K562 (cell line): ENCODE results near the gene ZNF669.

Experiments used
- DDX20 ChIP-seq: fragments of 450-650 bp; IDR thresholded peaks from 2 replicates; pipeline ENCODE4 v1.6.1; 2016; ENCODE audit warnings: missing genetic modification characterization, low read depth, mild to moderate bottlenecking, missing compliant biosample characterization, moderate library complexity
- DMBX1 ChIP-seq: fragments of 250-450 bp; sonication (Bioruptor Pico); IDR thresholded peaks from 2 replicates; pipeline ENCODE4 v1.8.0; 2022; ENCODE audit warnings: inconsistent platforms, mild to moderate bottlenecking, moderate library complexity, borderline replicate concordance
- EZH2 ChIP-seq: IDR thresholded peaks from 2 replicates; pipeline ENCODE4 v1.6.1; 2012; ENCODE audit warnings: low read depth, mild to moderate bottlenecking, inconsistent platforms, low read length, borderline replicate concordance
- FOXM1 ChIP-seq, 2 experiments: fragments of 450-650 bp in 1 of 2; sonication (generic) in 1 of 2; formaldehyde crosslinking in 1 of 2; IDR thresholded peaks; 2 replicates each; pipeline versions ENCODE4 v1.6.1 to v1.9.0; 2017 to 2022; ENCODE audit warnings: low read depth in 2 of 2, mild to moderate bottlenecking in 2 of 2, missing genetic modification reagents in 1 of 2, moderate library complexity in 1 of 2
- POLR2A ChIP-seq: fragments of 450-650 bp; conservative IDR thresholded peaks from 2 replicates; pipeline ENCODE4 v1.6.1; 2016
- POLR2AphosphoS5 ChIP-seq: IDR thresholded peaks from 2 replicates; pipeline ENCODE4 v1.6.1; 2011; ENCODE audit warnings: mild to moderate bottlenecking, low read depth, low read length, moderate library complexity; ENCODE audit not compliant: control insufficient read depth, insufficient read depth
- RCOR1 ChIP-seq, 2 experiments: IDR thresholded peaks; 2 replicates each; pipeline ENCODE4 v1.6.1; 2012; ENCODE audit warnings: low read depth in 2 of 2, low read length in 2 of 2, borderline replicate concordance in 1 of 2, improper control_type of control experiment in 1 of 2
- SIN3B ChIP-seq: fragments of 450-650 bp; IDR thresholded peaks from 2 replicates; pipeline ENCODE4 v1.6.1; 2017; ENCODE audit warnings: low read depth, mild to moderate bottlenecking, moderate library complexity
- SMAD3 ChIP-seq: fragments of 450-650 bp; formaldehyde crosslinking; conservative IDR thresholded peaks from 2 replicates; pipeline ENCODE4 v1.4.0; 2020; ENCODE audit warnings: mild to moderate bottlenecking
- SMARCC2 ChIP-seq: fragments of 450-650 bp; IDR thresholded peaks from 2 replicates; pipeline ENCODE4 v1.6.1; 2017; ENCODE audit warnings: antibody characterized with exemption, moderate library complexity, mild to moderate bottlenecking, low read depth
- SREBF2 ChIP-seq: sonication (generic); formaldehyde crosslinking; IDR thresholded peaks from 2 replicates; pipeline ENCODE4 v1.4.0; 2020; ENCODE audit warnings: mild to moderate bottlenecking, missing genetic modification reagents
- ZFX ChIP-seq: sonication (generic); formaldehyde crosslinking; IDR thresholded peaks from 2 replicates; pipeline ENCODE4 v1.8.0; 2022; ENCODE audit warnings: mild to moderate bottlenecking, missing genetic modification reagents, moderate library complexity
- TF ChIP-seq, protein P1 (sequence below): sonication (generic); formaldehyde crosslinking; IDR thresholded peaks from 2 replicates; pipeline ENCODE4 v1.8.0; 2022; ENCODE audit warnings: mild to moderate bottlenecking, missing genetic modification reagents
- TF ChIP-seq, protein P2 (sequence below): fragments of 450-650 bp; IDR thresholded peaks from 2 replicates; pipeline ENCODE4 v1.7.1; 2018; ENCODE audit warnings: mild to moderate bottlenecking, low read depth; ENCODE audit not compliant: partially characterized antibody

DNA sequence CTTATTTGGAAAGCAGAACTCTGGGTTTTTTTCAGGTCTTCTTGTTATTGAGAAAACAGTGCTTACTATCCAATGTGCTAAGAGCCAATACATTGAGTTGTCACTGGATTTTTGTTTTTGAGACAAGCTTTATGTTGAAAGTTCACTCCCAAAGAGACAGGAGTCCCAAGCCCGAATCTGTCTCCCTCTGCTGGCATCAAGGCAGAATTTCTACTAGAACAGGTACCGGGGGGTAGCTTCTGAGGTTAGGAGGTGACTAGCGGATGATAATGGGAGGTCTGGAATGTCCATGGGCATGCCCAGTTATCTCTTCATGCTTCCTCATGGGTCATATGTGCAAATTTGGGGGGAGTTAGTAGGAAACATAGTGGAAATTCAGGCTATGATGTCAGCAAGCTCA lies 42.5 kb upstream of the ZNF669 start:
- TF ChIP-seq, protein P1, sequence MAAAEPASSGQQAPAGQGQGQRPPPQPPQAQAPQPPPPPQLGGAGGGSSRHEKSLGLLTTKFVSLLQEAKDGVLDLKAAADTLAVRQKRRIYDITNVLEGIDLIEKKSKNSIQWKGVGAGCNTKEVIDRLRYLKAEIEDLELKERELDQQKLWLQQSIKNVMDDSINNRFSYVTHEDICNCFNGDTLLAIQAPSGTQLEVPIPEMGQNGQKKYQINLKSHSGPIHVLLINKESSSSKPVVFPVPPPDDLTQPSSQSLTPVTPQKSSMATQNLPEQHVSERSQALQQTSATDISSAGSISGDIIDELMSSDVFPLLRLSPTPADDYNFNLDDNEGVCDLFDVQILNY (CRISPR knock-in tag) = no peak
- TF ChIP-seq POLR2AphosphoS5 (no peak), DMBX1 (CRISPR knock-in tag) (no peak), DDX20 (no peak), FOXM1 (IDR thresholded peaks at IDR 0.05; ENCODE audit: low read depth) (no peak), FOXM1 (CRISPR knock-in tag; IDR thresholded peaks at IDR 0.05; ENCODE audit: low read depth) (no peak), SREBF2 (CRISPR knock-in tag) (no peak), POLR2A (no peak), RCOR1 (IDR thresholded peaks at IDR 0.05; ENCODE audit: borderline replicate concordance in 1 of 2, low read depth in 2 of 2, low read length in 2 of 2) (no peak), ZFX (CRISPR knock-in tag) (no peak), EZH2 (no peak), SMARCC2 (no peak), SMAD3 (CRISPR knock-in tag) (no peak), SIN3B (no peak)
- TF ChIP-seq, protein P2, sequence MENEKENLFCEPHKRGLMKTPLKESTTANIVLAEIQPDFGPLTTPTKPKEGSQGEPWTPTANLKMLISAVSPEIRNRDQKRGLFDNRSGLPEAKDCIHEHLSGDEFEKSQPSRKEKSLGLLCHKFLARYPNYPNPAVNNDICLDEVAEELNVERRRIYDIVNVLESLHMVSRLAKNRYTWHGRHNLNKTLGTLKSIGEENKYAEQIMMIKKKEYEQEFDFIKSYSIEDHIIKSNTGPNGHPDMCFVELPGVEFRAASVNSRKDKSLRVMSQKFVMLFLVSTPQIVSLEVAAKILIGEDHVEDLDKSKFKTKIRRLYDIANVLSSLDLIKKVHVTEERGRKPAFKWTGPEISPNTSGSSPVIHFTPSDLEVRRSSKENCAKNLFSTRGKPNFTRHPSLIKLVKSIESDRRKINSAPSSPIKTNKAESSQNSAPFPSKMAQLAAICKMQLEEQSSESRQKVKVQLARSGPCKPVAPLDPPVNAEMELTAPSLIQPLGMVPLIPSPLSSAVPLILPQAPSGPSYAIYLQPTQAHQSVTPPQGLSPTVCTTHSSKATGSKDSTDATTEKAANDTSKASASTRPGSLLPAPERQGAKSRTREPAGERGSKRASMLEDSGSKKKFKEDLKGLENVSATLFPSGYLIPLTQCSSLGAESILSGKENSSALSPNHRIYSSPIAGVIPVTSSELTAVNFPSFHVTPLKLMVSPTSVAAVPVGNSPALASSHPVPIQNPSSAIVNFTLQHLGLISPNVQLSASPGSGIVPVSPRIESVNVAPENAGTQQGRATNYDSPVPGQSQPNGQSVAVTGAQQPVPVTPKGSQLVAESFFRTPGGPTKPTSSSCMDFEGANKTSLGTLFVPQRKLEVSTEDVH = no peak
